ENCODE results near the gene RFX3. TPM values are rescaled to one million over a fixed set of nuclear protein-coding genes. Genes with fewer than 3 reads are reported as not detected.

RFX3 gene
- total and polyA plus RNA-seq, 2 donors (not counting 1 experiment from before 2014, with no cell fraction given): 2.8 to 3.1 TPM

GRCh38 chr9:3520564-3520963, 5.2 kb downstream of the RFX3 start:
- TF ChIP-seq CTCF (conservative IDR thresholded peaks at IDR 0.05 in 1 of 2, IDR thresholded peaks at IDR 0.05 in 1 of 2; ENCODE audit: low read depth in 1 of 2, low read length in 2 of 2) (no peak), EZH2 (IDR thresholded peaks at IDR 0.05; ENCODE audit: low read length, missing control alignments) (no peak)
- no peak overlapping the region for H3K4me3 ChIP-seq (replicated peaks in 1 of 4; ENCODE audit: control extremely low read depth in 1 of 4, insufficient read depth in 1 of 4, low read depth in 3 of 4, low read length in 4 of 4)
- H4K20me1 ChIP-seq (ENCODE audit: control insufficient read depth, extremely low read depth, insufficient read depth, low read length): no peaks in the 10 kb centered on the region
- H3K9me3 ChIP-seq (ENCODE audit: control insufficient read depth, insufficient read depth, low read depth, low read length): no peaks in the 10 kb centered on the region
- no peak overlapping the region for H2AFZ ChIP-seq (ENCODE audit: low read length)
- no peaks in the 10 kb centered on the region for H3K36me3 ChIP-seq (ENCODE audit: control insufficient read depth, insufficient read depth, low read length)
- no peak overlapping the region for H3K27ac ChIP-seq (ENCODE audit: insufficient read depth, low read length)
- no peak for DNase-seq (ENCODE audit: low read depth in 2 of 2)
- no peak overlapping the region for H3K4me2 ChIP-seq (ENCODE audit: extremely low read depth, insufficient read depth, low read length)
- no peaks in the 10 kb centered on the region for H3K4me1 ChIP-seq (ENCODE audit: control insufficient read depth, extremely low read depth, insufficient read depth, low read length)
- peaks cover 8% of the 10 kb centered on the region for H3K79me2 ChIP-seq (ENCODE audit: control insufficient read depth, insufficient read depth, low read length)
- no peak overlapping the region for H3K9ac ChIP-seq (ENCODE audit: insufficient read depth, low read length)
- H3K27me3 ChIP-seq (ENCODE audit: control insufficient read depth, insufficient read depth, low read length): no peaks in the 10 kb centered on the region

GRCh38 chr9:3517377-3518048, 8.3 kb downstream of the RFX3 start:
- Histone ChIP-seq H3K79me2 (ENCODE audit: control insufficient read depth, insufficient read depth, low read length) (no peaks in the 10 kb centered on the region), H3K9me3 (ENCODE audit: control insufficient read depth, insufficient read depth, low read depth, low read length) (no peaks in the 10 kb centered on the region), H3K4me3 (replicated peaks in 1 of 4; ENCODE audit: control extremely low read depth in 1 of 4, insufficient read depth in 1 of 4, low read depth in 3 of 4, low read length in 4 of 4) (no peak overlapping the region), H3K4me1 (ENCODE audit: control insufficient read depth, extremely low read depth, insufficient read depth, low read length) (no peaks in the 10 kb centered on the region), H2AFZ (ENCODE audit: low read length) (no peak overlapping the region), H3K27me3 (ENCODE audit: control insufficient read depth, insufficient read depth, low read length) (no peaks in the 10 kb centered on the region), H3K27ac (ENCODE audit: insufficient read depth, low read length) (no peak overlapping the region), H3K4me2 (ENCODE audit: extremely low read depth, insufficient read depth, low read length) (no peak overlapping the region), H3K9ac (ENCODE audit: insufficient read depth, low read length) (no peak overlapping the region), H4K20me1 (ENCODE audit: control insufficient read depth, extremely low read depth, insufficient read depth, low read length) (no peaks in the 10 kb centered on the region), H3K36me3 (ENCODE audit: control insufficient read depth, insufficient read depth, low read length) (no peaks in the 10 kb centered on the region)
- TF ChIP-seq CTCF (conservative IDR thresholded peaks at IDR 0.05 in 1 of 2, IDR thresholded peaks at IDR 0.05 in 1 of 2; ENCODE audit: low read depth in 1 of 2, low read length in 2 of 2) (no peak), EZH2 (IDR thresholded peaks at IDR 0.05; ENCODE audit: low read length, missing control alignments) (no peak)
- DNase-seq (ENCODE audit: low read depth in 2 of 2): no peak

GRCh38 chr9:3516667-3517330, 9.0 kb downstream of the RFX3 start:
- Histone ChIP-seq H4K20me1 (ENCODE audit: control insufficient read depth, extremely low read depth, insufficient read depth, low read length) (no peaks in the 10 kb centered on the region), H3K4me3 (replicated peaks in 1 of 4; ENCODE audit: control extremely low read depth in 1 of 4, insufficient read depth in 1 of 4, low read depth in 3 of 4, low read length in 4 of 4) (no peak overlapping the region), H3K27me3 (ENCODE audit: control insufficient read depth, insufficient read depth, low read length) (no peaks in the 10 kb centered on the region), H3K27ac (ENCODE audit: insufficient read depth, low read length) (no peak overlapping the region), H3K36me3 (ENCODE audit: control insufficient read depth, insufficient read depth, low read length) (no peaks in the 10 kb centered on the region), H3K9me3 (ENCODE audit: control insufficient read depth, insufficient read depth, low read depth, low read length) (no peaks in the 10 kb centered on the region), H3K4me2 (ENCODE audit: extremely low read depth, insufficient read depth, low read length) (no peak overlapping the region), H3K9ac (ENCODE audit: insufficient read depth, low read length) (no peak overlapping the region), H2AFZ (ENCODE audit: low read length) (no peak overlapping the region), H3K4me1 (ENCODE audit: control insufficient read depth, extremely low read depth, insufficient read depth, low read length) (no peaks in the 10 kb centered on the region), H3K79me2 (ENCODE audit: control insufficient read depth, insufficient read depth, low read length) (no peaks in the 10 kb centered on the region)
- TF ChIP-seq EZH2 (IDR thresholded peaks at IDR 0.05; ENCODE audit: low read length, missing control alignments) (no peak), CTCF (conservative IDR thresholded peaks at IDR 0.05 in 1 of 2, IDR thresholded peaks at IDR 0.05 in 1 of 2; ENCODE audit: low read depth in 1 of 2, low read length in 2 of 2) (no peak)
- peak in 1 of 2 donors; percentile 33 for DNase-seq (ENCODE audit: low read depth in 2 of 2)
